ENCODE results near the gene KIF16B.
"Not testable (repeated sequence)": the region's sequence is repeated elsewhere in the genome, so short reads cannot be mapped to it uniquely, and the experiment has no call there.

The KIF16B gene

DNA sequence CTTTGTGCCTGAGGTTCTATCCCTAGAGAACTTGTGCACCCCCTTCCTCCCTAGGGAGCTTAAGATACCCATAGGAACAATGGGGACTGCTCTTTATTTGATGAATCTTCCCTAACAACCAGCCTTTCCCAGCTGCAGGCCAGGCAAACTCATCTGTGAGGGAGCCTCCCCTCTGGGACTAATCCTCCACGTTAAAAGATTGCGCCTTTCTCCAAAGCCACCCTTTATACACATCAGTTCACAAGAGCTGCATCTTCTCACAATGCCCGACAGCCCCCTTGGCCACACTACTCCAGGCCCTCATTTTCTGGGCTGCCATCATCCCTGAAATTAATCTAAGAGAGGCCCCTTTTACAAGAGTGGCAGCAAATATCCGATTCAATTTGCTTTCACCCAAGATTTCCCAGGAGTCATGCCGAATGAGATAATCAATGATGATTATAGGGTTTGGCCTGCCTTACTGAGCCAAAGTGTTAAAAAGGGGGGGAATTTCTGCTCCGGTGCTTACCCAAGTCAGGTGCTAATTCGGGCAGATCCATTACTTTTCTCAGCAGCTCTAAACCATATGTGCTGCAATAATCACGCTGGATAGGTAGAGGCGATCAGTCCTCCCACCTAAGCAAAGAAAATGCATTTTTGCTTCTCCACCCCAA lies 336.5 kb downstream of the KIF16B start:
- DNase-seq: no peak

DNA sequence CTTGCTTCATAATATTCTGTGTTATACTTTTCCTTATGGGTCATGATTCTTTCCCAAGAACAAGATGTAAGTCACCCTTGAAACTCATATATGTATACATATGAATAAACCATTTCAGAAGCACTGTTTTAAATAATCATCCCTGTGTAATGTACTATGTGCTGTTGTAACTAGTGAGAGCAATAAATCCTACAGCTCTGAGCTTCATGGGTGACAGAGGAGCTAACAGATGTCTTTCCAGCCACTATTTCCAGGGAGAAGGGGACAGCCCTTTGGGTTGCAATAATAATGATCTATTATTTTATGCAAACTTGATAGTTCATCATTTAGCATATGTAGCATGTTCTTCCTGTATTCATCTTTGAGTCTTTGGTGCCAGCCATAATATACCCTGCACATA lies 342.8 kb downstream of the KIF16B start:
- DNase-seq: no peak

DNA sequence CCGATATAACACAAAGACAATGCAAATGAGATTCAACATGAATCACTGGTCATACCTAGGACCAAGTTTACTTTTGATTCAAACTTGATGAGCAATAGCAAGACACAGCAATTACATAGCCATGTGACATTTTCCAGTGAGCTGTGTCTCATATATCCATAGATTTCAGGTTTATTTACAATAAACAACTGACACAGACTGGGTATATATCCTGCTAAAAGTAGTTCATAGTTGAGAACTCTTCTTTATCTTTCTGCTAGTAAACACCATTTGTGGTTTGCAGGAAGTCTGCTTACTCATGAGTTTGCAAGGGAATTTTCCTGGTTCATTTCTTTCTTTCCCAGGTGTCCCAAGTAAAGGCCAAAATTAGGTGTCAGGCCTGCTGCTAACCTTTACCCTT lies 343.4 kb downstream of the KIF16B start:
- no peak for DNase-seq

DNA sequence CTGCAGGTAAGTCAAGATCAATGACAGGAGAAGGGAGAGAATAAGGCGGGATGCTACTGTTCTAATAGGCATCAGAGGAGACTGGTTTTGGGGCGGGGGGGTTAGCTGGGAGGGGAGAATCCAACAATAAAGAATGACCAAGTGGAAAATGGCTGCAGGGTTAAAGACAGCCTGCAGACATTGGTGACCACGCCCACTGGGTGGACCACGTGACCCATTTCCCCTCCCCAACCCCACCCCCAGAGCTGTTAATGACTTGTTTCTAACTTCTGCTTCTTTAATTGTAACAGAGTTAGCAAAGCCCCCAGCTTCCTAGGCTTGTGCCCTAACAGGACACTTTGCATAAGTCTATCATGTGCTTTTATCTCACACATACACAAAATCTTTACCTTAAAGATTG lies 344.5 kb downstream of the KIF16B start:
- DNase-seq: no peak

DNA sequence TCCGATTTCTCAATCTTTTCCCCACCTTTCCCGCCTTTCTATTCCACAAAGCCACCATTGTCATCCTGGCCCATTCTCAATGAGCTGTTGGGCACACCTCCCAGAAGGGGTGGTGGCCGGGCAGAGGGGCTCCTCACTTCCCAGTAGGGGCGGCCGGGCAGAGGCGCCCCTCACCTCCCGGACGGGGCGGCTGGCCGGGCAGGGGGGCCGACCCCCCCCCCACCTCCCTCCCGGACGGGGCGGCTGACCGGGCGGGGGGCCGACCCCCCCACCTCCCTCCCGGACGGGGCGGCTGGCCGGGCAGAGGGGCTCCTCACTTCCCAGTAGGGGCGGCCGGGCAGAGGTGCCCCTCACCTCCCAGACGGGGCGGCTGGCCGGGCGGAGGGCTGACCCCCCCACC lies 346.3 kb downstream of the KIF16B start:
- not testable (repeated sequence) for DNase-seq

DNA sequence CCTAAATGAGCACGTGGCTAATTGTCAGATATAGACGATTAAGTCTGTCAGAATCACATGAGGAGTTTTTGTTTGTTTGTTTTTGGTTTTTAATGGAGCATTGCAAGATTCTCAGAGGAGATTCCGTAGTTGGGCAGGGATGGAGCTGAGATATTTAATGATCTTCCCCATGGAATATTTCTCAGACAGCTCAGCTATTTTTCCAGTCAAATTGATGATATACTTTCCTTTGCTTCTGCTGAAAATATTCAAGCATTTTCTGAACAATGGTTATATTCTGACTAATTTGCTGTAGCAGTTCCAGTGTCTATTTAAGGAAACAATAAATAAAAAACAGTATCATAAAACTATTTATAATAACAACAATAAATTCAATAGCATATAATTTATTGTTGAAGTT lies 348.4 kb downstream of the KIF16B start:
- no peak for DNase-seq

DNA sequence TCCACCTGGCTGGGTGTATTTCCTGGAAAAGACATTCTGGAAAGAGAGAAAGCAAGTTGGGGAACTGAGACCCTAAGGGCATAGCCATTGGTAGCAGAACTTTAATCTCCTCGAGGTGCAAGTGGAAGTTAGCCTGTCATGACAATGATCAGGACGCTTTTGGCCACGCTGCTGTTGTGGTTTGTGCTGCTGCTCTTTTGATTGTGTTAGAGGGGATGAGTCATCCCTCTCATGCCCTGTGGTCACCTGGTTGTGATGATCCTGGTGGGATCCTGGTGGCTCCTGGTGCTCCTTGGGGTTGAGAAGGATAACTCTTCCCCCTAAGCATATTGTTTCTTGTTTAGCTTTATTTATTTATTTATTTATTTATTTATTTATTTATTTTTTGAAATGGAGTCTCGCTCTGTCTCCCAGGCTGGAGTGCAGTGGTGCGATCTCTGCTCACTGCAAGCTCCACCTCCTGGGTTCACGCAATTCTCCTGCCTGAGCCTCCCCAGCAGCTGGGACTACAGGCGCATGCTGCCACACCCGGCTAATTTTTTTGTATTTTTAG lies 350.3 kb downstream of the KIF16B start:
- no peak for DNase-seq
